Activated gamma-delta T cell treated with Interleukin-2 at 50 U/mL for 16 hours (primary cell): ENCODE measurements around the gene OXT.
A peak's percentile ranks its signal among the peaks of the same experiment; 100 is the strongest.

Experiments
- DNase-seq: peaks from one replicate; pipeline ENCODE4 v3.0.0-alpha.2; 2020

The OXT gene

DNA sequence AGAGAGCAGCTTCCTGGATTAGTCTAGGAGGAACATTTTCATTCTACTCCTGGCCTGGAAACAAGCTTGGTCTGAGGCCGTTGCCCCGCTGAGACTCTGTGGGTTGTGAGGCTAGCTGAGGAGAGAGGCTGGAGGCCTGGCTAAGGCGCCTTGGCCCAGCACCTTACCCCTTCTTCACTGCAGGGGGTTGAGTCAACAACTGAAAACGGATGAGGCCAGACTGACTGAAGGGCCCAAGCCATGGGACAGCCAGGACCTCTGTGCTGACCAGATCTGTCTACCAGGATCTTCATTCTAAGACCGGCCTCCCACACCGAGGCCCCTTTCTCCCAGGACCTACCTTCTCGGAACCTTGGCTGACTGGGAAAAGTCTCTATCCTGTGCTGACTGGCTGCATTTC, 16.6 kb downstream of the OXT start:
- DNase-seq = no peak

DNA sequence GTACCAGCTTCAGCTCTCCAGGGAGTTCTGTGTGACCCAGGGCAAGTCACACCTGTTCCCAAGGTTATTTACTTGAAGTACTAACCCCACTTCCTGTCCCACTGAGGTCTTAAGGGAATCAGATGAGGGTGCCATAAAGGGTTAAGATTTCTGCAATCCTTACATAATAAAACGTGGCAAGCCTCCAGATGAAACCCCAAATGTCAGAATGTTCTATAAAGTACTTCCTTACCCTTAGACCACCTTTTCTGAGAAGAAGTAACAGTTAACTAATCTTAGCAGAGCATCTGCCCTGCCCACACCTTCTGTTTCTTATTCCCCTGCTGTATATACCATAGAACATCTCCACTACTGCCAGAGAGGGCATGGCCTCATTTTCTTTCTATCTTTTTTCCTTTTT, 19.1 kb downstream of the OXT start:
- no peak for DNase-seq

DNA sequence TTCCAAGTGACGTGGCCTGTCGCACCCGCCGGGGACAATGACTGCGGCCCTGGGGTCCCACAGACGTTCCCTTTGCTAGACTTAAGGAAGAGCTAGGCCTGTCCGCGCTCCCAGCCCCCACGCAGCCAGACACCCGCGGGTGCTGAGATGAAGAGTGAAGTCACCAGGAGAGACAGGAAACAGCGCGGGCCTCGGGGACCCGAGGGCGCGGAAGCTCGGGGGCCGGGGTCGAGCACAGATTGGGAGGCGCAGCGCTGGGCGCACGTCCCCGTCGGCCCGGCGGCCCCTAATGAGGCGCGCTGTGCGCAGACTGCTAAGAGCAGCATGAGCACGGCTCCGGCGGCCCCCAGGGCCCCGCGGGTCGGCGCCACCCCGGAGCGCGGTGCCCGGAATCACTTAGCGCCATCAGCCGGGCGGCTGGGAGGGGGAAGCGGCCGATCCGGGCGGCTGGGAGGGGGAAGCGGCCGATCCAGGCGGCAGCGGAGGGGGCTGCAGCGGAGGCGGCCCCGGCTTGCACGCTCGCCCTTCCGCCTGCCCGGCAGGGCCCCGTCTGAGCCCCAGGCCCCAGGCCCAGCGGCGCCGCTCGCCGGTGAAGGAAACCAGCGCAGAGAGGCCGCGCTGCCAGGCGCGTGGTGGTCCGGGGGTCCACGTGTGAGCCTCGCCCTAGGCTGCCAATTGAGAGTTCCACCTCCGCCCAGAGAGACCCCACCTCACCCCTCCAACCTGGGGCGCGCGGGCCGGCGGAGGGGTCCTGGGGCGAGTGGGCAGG, 21.4 kb downstream of the OXT start:
- peak; percentile 37 for DNase-seq

DNA sequence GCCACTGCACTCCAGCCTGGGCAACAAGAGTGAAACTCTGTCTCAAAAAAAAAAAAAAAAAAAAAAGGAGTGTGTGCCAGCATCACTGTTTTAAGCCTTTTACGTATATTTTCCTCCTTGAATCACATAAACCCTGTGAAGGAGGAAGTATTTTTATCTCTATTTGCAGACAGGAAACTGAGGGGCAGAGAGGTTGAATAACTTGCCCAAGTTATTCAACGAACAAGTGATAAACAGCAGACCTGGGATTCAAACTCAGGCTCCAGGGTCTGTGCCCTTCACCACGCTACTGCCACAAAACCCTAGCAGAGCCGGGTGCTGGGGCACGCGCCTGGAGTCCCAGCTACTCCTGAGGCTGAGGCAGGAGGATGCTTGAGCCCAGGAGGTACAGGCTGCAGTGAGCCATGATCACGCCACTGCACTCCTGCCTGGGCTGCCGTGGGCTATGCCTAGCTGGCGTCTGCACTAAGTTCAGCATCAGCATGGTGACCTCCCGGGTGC, 22.5 kb downstream of the OXT start:
- no peak for DNase-seq

DNA sequence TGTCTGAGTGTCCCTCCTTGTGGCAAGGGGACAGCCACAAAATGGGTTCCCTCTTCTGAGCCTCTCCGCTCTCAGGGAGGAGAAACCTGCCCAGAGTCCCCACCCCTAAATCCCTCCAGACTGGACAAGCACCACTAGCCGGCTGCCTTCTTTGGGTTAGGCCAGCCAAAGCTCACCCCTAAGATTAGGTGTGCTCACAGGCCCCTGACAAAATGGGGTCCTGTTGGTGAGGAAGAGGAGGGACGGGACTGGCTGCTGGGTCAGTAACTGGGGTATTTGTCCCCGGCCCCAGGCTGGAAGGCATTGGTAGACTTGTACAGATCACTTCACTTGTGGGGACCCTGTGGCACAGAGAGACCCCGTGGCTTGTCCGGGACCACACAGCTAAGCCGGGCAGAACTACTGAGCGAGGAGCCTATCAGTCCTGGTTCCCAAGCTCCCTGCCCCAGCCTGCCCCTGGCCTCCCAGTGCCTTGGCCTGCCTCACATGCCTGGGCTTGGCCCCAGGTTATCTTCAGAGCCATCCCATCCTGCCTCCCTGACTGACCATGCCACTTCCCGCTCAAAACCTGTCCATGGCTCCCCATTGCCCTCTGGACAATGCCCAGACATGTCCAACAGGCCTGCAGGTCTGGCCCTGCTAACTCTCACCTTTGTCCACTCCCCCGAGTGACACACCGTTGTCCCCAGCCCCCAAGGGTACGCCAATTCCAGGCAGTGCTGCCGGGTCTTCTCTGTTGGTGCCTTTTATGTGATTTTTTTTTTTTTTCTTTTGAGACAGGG, 23.6 kb downstream of the OXT start:
- DNase-seq = no peak

DNA sequence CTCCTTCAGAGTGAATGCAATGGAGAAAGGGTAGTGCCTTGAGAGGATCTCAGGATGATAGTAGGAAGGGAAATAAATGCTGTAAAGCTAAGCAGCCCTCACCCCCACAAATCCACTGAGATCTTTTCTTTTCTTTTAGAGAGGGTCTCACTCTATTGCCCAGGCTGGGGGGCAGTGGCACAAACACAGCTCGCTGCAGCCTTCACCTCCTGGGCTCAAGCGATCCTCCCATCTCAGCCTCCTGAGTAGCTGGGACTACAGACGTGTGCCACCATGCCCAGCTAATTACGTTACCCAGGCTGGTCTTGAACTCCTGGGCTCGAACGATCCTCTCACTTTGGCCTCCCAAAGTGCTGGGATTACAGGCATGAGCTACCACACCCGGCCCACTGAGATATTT, 29.1 kb downstream of the OXT start:
- DNase-seq = no peak

DNA sequence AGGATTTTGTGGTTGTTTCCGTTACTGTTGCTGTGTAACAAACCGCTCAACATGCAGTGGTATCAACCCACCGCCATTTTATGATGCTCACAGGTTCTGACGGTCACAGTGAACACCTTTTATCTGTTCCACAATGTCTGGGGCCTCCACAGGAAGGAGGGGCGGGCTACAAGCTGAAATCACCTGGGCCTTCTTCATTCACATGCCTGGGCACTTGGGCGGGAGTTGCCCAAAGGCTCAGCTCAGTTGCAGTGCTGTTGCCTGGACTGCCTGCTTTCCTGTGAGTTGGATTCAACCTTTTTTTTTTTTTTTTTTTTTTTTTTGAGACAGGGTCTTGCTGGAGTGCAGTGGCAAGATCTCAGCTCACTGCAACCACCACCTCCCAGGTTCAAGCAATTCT, 29.8 kb downstream of the OXT start:
- no peak for DNase-seq

DNA sequence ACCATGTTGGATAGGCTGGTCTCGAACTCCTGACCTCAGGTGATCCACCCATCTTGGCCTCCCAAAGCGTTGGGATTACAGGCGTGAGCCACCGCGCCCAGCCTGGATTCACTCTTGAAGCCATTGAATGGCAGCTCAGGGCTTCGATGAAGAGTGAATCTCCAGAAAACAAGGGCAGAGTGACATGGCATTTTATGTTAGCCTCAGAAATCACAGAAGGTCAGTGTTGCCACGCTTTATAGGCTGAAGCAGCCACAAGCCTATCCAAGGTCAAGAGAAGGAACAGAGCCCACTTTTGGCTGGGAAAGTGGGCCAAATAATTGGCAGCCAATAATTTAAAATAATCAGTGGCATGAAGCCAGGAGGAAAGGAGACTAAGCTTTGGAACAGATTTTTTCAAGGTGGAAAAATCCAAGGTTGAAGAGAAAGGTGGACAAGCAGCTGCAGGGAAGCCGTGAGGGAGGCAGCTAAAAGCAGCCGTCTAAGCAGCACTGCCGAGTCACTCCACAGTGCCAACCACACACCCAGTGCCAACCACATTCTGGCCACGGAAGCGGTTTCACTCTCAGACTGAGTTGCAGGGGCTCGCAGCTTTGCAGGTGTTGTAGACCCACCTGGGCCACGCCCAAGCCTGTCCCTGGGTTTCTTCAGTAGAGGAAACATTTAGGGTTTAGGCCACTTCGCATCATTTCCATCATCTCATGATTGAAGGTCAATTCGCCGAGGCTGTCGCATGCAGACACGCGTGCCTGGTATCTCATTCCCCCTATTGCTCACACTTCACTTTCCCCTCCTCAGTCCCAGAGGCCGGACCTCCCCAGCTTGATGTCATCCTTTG, 30.5 kb downstream of the OXT start:
- peak; percentile 58 for DNase-seq

DNA sequence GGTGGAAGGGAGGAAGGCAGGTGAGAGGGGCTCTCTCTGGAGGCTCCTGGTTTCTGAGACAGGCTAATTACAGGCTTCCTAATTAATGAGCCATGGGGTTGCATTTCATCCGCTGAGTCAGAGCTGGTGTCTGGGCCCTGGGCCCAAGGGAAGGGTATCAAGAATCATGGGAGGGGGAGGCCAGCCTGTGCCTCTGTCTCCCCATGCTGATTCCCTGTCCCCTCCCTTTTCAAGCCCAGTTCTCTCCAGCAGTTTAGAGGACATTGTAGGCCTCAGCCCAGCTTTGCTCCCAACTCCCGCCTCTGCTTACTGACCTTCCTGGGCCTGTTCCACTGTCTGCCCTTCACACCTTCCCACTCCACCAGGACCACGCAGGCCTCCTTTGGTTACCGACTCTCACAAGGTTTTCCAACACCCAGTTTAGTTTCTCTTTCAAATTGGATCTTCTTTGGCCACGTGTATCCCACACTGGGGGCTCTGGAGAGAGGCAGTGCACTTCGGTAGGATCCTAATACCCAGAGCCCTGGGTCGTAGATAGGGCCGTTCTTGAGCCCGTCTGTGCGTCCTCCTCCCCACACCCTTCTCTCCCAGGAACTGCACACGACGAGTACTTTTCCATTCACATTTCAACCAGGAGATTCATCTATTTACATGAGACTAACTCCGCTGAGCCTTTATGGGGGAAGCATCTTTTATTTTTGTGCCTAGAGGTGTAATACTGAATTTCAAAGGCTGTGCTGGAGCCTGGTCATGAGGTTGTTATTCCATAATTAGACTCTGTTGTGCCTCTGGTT, 31.4 kb downstream of the OXT start:
- no peak for DNase-seq

DNA sequence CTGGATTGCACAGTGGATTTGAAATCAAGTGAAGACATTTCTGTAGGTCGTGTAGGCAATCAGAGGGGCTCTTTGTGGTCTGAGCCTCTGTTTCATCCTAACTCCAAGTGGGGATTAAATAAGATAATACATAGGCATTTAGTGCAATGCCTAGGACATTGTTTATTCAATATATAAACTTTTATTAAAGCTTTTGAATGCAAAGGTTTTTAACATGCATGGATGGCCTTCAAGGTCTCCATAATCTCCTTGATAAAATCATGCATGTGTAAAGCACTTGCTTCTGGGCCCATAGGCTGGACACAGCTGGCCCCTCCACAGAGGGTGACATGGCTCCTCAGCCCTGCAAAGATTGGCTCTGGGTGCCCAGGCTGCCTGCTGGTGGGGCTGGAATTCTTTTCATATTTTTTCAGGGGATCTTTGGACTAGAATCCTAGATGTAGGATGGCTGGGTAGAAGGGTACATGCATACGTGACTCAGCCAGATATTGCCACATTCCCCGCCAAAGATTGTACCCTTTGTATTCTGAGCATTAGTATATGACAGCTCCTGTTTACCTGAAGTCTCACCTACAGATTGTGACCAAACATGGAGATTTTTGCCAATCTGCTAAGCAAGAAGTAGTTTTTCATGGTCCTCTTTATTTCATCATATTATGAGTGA, 32.1 kb downstream of the OXT start:
- no peak for DNase-seq

DNA sequence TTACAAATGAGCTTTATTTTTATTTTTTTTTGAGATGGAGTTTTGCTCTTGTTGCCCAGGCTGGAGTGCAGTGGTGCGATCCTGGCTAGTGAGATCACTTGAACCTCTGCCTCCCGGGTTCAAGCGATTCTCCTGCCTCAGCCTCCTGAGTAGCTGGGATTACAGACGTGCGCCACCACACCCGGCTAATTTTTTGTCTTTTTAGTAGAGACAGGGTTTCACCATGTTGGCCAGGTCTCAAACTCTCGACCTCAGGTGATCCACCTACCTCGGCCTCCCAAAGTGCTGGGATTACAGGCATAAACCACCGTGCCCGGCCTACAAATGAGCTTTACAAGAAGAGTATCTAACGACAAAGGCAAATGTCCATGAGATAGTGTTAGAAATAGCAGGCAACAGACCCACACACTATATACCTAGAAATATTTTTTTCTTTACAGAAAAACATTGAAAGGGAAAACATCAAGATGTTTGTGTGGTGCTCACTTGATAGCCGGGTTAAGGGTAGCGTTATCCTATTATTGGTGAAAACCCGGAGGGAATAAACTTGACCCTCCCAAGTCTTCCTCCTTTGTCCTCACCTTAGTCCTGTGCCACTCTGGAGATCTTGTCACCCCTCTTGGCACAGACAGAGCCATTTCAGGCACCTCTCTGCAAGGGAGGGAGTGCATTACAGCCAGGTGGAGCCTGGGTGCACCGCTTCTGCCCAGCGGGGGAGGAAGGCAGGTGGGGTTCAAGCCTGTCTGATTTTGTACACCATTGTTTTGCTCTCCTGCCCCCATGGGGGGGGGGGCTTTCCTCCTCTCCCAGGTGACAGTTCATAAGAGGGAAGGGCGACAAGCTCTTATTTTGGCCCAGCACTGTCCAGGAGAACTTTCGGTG, 34.1 kb downstream of the OXT start:
- no peak for DNase-seq

DNA sequence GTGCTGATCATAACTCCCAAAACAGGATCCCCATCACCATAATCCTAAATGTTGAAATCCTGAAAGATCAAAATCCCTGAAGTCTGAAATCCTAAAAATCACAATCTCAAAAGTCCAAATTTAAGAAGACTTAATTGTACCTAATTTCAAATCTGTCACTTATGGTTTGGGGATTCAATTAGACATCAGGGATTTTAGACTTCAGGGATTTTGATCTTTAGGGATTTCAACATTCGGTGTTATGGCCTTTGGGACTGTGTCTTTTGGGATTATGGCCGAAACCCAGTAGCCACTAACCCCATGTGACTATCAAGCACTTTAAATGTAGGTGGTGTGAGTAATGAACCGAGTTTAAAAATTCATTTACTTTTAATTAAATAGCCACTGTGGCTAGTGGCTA, 34.8 kb downstream of the OXT start:
- DNase-seq = no peak

DNA sequence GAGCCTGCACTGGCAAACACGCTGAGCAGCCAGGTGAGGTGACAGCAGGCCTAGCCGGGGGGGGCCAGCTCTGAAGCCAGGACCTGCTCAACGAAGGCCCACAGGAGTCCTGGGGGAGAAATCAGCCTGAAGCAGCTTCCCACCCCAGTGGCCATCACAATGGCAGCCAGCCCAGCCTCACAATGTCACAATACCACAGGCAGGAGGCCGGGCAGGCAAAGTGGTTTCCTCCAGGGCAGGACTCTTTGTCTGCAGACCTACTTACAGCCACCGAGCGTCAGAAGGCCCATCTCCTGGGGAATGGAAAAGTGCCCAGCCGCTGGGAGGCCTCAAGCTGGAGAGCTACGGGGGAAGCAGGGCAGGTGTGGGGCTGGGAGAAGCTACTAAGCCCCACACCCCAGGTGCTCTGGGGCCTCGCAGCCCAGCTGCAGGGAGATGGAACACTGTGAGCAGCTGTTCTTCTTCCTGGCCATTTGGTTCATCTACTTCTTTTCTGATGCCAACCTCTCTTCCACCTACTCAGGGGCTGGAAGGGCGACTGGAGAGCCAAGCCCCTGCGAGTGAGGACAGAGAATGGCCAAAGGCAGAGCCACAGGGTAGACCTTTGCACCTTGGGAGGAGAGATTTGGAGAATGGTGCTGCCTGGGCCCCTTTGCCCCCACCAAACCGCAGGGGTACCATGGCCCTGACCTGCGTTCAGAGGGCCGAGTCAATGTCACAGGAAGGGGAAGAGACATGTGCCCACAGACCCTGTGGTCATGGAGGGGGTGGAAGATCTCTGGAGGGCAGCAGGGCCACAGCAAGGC, 35.4 kb downstream of the OXT start:
- no peak for DNase-seq

DNA sequence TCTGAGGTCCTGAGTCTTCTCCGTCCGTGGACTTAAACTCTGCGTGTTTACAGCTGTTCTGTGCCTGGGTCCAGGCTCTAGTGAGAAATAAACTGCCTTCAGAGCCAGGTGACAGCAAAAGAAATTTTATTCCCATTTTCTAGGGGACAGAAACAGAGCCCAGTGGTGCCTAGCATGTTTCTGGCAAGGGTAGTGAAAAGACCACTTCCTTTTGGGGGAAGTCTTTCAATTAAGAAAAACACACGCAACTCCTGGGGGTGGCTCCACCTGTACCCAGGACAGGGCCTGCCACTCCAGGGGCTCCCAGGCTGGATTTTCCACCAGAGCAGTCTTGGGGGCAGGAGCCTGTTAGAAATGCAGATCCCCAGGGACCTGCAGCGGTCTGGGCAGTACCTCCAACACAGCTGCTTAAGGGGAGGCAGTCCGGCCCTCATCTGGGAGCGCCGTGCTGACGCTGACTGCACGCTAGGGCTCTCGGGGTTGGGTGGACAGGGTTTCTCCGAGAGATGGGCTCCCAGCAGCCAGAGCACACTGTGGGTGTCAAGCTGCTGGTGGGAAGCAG, 36.1 kb downstream of the OXT start:
- no peak for DNase-seq

DNA sequence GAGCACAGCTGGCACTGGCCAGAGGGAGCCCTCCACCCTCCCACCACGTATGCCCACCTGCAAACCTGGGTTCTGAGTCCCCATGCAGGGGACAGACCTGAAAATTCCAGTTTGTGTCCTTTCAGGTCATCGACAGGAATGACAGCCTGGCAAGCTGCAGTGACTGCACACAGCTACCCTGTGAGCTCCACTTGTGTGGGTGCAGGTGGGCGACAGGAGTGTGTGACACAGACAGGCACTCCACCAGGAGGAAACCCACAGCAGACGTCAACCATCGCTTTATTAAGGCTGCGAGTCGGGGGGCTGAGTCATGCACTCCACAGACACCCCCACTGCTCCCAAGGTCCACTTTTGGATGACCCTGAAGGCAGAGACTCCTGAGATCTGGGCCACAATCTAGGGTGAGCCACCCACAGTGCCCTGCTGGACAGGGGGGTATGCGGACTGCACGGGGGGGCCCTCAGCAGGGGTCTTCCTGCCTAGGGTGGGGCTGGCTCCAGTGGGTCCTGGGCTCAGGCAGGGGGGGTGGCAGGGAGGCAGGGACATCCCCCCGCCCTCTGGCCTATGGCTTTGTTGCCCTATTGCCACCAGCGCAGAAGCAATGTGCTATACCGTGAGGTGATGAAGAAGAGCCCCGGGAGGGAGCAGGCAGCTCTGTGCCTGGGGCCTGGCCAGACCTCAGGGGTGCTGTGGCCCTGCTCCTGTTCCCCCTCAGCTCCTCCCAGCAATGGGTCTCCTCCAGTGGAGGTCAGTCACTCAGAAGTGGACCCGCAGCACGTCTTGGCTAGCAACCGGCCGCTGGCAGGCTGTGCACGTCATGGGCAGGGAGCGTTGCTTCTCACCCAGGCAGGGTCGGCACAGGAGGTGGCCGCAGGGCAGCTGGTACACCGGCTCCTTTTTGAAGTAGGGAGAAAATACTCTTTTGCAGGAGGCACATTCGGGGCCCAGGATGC, 38.2 kb downstream of the OXT start:
- no peak for DNase-seq

DNA sequence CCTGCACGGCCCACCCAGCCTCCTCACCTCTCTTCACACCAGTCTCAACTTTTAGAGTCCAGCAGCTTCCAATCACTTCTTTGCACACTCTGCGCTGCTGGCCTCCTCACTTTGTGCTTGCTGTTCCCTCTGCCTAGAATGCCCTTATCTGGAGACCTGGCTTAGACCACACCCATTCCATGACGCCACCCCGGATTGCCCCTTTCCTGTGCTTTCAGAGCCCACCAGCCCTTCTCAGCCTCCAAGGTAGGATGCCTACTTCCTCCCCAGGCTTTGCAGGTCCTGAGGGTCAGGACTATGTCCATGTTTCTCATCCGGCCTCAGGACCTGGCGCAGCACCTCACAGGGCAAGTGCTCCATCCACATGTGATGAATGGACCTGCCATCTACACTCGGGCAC, 40.1 kb downstream of the OXT start:
- no peak for DNase-seq

DNA sequence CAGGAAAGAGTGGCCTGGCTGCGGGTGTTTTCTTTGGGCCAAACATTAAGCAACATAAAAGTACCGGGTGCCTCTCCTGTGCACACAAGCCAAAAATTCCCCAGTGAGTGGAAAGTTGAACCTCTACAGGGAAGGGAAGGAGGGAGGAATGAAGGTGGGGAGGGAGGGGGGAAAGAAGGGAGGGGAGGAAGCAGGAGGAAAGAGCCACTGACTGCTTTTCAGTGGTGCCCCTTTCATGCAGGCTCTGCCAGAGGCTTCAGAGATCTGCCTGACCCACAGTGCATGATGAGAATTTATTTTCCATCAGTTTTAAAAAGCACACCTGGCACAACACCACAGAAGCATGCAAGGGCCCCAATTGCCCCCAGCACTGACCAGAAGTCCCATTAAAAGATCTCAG, 40.6 kb downstream of the OXT start:
- no peak for DNase-seq
